HG03432 (cell line): ENCODE measurements around the gene SPIRE2.
"Not testable (repeated sequence)": the region's sequence is repeated elsewhere in the genome, so short reads cannot be mapped to it uniquely, and the experiment has no call there.

Experiments
- ATAC-seq: cut with Tn5 transposase; IDR thresholded peaks from one replicate; pipeline ENCODE4 v1.9.1; 2021; ENCODE audit warnings: mild to moderate bottlenecking, moderate library complexity; ENCODE audit not compliant: unreplicated experiment

Gene SPIRE2

GRCh38 chr16:89912143-89912542, 83.9 kb downstream of the SPIRE2 start:
- no peak for ATAC-seq

DNA sequence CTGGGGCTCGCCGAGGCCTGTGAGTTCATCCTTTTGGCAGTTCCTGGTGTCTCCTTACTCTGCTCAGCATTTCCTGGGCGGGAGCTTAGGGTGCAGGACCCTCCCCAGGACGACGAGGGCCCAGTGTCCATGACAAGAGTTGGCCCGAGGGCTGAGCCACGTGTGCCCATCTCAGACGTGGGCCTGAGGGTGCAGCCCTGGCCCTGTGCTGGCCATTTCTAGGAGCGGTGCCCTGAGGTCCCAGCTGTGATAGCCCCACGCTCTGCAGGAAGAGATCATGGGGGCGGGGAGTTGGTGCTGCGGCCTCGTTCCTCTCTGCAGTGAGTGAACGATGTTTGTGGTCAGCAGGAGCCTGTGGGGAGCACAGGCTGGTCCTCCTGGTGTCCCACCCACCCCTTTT, 84.4 kb downstream of the SPIRE2 start:
- ATAC-seq, result no peak

DNA sequence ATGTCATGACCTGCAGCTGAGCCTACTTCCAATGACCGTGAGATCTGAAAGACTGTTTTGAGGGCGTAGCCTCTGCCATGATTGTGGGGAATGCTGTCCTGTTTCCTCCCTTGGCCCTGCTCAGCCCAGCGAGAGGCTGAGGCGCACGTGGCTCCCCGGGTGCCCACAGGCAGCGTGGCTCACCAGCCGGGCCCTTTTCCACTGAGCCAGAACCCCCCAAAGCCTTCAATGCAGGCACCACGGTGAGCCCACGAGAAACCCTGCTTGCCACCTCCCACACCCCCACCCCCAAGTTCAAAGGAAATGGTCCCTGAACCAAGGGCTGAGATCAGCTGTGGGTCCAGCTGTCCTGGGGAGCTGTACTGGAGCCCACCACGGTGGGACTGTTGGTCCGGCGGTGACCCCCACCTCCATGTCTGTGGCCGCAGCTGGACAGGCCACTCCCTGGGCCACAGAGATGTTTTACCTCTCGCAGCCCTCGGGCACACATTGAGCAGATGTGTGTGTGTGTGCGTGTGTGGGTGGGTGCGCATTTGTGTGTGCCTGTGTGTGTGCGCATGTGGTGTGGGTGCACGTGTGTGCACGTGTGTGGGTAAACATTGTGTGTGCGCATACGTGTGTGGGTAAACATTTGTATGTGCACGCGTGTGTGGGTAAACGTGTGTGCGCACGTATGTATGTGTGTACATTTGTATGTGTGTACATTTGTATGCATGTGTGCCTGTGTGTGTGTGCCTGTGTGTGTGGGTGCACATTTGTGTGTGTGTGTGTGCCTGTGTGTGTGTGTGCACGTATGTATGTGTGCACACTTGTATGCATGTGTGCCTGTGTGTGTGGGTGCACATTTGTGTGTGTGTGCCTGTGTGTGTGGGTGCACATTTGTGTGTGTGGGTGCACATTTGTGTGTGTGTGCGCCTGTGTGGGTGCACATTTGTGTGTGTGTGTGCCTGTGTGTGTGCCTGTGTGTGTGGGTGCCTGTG, 85.4 kb downstream of the SPIRE2 start:
- ATAC-seq, result no peak

DNA sequence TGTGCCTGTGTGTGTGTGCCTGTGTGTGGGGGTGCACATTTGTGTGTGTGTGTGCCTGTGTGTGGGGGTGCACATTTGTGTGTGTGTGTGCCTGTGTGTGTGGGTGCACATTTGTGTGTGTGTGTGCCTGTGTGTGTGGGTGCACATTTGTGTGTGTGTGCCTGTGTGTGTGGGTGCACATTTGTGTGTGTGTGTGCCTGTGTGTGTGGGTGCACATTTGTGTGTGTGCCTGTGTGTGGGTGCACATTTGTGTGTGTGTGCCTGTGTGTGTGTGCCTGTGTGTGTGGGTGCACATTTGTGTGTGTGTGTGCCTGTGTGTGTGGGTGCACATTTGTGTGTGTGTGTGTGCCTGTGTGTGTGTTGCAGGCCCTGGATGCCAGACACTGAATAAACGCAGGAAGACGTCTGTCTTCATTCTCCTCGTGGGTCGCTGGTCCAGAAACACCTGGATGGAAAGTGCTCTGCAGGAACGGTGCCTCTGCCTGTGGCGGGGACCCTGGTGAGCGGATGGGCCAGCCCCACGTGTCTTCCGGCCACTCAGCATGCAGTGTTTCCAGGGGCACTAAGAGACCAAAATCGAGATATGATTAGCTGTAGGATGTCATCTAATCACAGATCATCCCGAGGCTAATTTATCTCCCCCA, 86.5 kb downstream of the SPIRE2 start:
- not testable (repeated sequence) for ATAC-seq

GRCh38 chr16:89915303-89916232, 87.3 kb downstream of the SPIRE2 start:
- no peak for ATAC-seq

DNA sequence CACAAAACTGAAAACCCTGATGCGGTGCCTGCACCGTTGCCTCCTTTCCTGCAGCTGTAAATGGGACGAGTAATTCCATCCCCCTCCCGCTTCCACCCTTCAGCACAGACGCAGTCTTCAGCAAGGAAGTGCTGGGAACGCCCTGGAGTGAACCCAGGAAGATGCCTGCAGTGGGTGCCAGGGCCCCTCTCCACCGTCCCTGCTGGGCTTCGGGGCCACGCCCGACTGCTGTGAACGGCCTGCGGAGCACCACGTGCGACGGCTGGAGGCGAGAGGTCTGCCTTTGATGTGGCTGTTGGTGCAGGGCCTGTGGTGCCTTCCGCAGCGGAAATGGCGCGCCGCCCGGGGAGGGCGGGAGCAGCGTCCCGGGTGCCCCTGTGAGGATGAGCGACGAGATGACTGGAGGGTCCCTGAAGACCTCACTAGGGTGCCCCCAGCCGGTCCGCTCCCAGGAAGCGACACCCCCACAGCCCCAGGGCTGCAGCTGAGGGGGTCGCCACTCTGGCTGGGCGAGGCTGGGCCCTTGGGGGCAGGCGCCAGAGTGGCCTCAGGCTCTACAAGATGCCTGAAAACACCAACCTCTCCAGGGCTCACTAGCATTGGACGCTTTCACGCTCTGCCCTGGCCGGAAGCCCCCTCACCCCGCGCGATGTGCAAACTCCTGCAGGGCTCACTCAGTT, 89.6 kb downstream of the SPIRE2 start:
- ATAC-seq, result peak; percentile 72

DNA sequence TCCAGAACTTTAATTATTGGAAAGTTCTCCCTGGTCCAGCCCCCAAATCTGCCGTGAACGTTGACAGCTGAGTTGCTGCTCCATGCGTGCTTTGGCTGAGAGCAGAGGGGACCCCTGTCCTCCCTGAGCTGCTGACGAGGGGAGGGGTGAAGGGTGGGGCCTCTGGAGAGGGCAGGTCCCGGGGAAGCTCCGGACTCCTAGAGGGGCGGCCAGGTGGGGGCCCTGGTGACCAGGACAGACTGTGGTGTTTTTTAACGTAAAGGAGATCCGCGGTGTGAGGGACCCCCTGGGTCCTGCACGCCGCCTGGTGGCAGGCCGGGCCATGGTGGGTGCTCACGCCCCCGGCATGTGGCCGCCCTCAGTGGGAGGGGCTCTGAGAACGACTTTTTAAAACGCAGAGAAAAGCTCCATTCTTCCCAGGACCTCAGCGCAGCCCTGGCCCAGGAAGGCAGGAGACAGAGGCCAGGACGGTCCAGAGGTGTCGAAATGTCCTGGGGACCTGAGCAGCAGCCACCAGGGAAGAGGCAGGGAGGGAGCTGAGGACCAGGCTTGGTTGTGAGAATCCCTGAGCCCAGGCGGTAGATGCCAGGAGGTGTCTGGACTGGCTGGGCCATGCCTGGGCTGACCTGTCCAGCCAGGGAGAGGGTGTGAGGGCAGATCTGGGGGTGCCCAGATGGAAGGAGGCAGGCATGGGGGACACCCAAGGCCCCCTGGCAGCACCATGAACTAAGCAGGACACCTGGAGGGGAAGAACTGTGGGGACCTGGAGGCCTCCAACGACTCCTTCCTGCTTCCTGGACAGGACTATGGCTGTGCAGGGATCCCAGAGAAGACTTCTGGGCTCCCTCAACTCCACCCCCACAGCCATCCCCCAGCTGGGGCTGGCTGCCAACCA, 90.4 kb downstream of the SPIRE2 start, which contains the start of gene MC1R:
Gene MC1R (plus strand): TSS at position 410 of the 895 bp plus-strand sequence. CDS start 397 bp downstream, at position 807.
- no peak for ATAC-seq

DNA sequence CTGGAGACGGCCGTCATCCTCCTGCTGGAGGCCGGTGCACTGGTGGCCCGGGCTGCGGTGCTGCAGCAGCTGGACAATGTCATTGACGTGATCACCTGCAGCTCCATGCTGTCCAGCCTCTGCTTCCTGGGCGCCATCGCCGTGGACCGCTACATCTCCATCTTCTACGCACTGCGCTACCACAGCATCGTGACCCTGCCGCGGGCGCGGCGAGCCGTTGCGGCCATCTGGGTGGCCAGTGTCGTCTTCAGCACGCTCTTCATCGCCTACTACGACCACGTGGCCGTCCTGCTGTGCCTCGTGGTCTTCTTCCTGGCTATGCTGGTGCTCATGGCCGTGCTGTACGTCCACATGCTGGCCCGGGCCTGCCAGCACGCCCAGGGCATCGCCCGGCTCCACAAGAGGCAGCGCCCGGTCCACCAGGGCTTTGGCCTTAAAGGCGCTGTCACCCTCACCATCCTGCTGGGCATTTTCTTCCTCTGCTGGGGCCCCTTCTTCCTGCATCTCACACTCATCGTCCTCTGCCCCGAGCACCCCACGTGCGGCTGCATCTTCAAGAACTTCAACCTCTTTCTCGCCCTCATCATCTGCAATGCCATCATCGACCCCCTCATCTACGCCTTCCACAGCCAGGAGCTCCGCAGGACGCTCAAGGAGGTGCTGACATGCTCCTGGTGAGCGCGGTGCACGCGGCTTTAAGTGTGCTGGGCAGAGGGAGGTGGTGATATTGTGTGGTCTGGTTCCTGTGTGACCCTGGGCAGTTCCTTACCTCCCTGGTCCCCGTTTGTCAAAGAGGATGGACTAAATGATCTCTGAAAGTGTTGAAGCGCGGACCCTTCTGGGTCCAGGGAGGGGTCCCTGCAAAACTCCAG, 91.5 kb downstream of the SPIRE2 start:
- ATAC-seq, result no peak

DNA sequence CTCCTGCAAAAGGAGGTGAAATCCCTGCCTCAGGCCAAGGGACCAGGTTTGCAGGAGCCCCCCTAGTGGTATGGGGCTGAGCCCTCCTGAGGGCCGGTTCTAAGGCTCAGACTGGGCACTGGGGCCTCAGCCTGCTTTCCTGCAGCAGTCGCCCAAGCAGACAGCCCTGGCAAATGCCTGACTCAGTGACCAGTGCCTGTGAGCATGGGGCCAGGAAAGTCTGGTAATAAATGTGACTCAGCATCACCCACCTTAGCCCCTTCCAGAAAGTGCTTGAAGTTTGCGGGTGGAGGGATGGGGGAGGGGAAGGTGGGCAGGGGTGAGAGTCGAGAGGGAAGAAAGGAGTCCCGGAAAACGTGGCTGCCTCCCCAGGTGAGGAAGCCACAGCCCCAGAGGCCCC, 92.4 kb downstream of the SPIRE2 start:
- ATAC-seq, result no peak
